Spleen (tissue), 11 donors: ENCODE measurements around the gene CACNA1D. TPM values are rescaled to one million over a fixed set of nuclear protein-coding genes. Genes with fewer than 3 reads are reported as not detected.

Experiments
- DNase-seq: peaks from one replicate; pipeline ENCODE4 v3.0.0-alpha.2; 2020
- H3K27ac ChIP-seq, 8 donors: fragments of 200-600 bp; sonication (generic) in 7 of 8; 1 replicate in 4 of 8; 2 replicates in 4 of 8; pipeline versions ENCODE4 v1.5.0 to v1.8.0; 2016 to 2021; ENCODE audit warnings: inconsistent platforms in 4 of 8, mild to moderate bottlenecking in 4 of 8, moderate library complexity in 1 of 8
- H3K27me3 ChIP-seq, 7 donors: fragments of 200-600 bp; sonication (generic) in 6 of 7; replicated peaks in 1 of 7; 1 replicate in 4 of 7; 2 replicates in 3 of 7; pipeline versions ENCODE4 v1.5.0 to v1.8.0; 2016 to 2021; ENCODE audit warnings: inconsistent platforms in 3 of 7, mild to moderate bottlenecking in 1 of 7
- H3K36me3 ChIP-seq, 6 donors: fragments of 200-600 bp; sonication (generic) in 5 of 6; 1 replicate in 4 of 6; 2 replicates in 2 of 6; pipeline versions ENCODE4 v1.5.0 to v1.8.0; 2016 to 2021; ENCODE audit warnings: inconsistent platforms in 2 of 6
- H3K4me1 ChIP-seq, 6 donors: fragments of 200-600 bp; sonication (generic) in 5 of 6; 1 replicate in 3 of 6; 2 replicates in 3 of 6; pipeline versions ENCODE4 v1.5.0 to v1.8.0; 2016 to 2021; ENCODE audit warnings: inconsistent platforms in 3 of 6
- H3K4me3 ChIP-seq, 8 donors: fragments of 200-600 bp; sonication (generic) in 7 of 8; 1 replicate in 4 of 8; 2 replicates in 4 of 8; pipeline versions ENCODE4 v1.5.0 to v1.8.0; 2016 to 2021; ENCODE audit warnings: inconsistent platforms in 4 of 8, mild to moderate bottlenecking in 4 of 8, moderate library complexity in 2 of 8
- H3K9me3 ChIP-seq, 8 donors: fragments of 200-600 bp; sonication (generic) in 7 of 8; 1 replicate in 4 of 8; 2 replicates in 4 of 8; pipeline versions ENCODE4 v1.5.0 to v1.8.0; 2016 to 2021; ENCODE audit warnings: inconsistent platforms in 4 of 8
- CTCF ChIP-seq, 11 experiments: fragments of 200-600 bp in 7 of 11; fragments of 450-650 bp in 4 of 11; sonication (generic) in 4 of 11; IDR thresholded peaks in 8 of 11; conservative IDR thresholded peaks in 3 of 11; 1 replicate in 7 of 11; 2 replicates in 4 of 11; pipeline versions ENCODE4 v1.4.0 to v1.8.0; 2016 to 2021; ENCODE audit warnings: antibody characterized with exemption in 11 of 11, inconsistent platforms in 4 of 11, mild to moderate bottlenecking in 1 of 11
- POLR2A ChIP-seq, 3 donors: fragments of 450-650 bp; IDR thresholded peaks; one replicate each; pipeline ENCODE4 v1.5.1; 2017; ENCODE audit warnings: antibody characterized with exemption in 3 of 3, mild to moderate bottlenecking in 1 of 3
- POLR2AphosphoS5 ChIP-seq, 3 donors: sonication (generic); formaldehyde crosslinking; IDR thresholded peaks; one replicate each; pipeline ENCODE4 v1.5.1; 2017; ENCODE audit warnings: antibody characterized with exemption in 3 of 3
- WGBS, 5 donors: extraction: QIAGEN DNeasy Blood & Tissue Kit in 3 of 5; methylation state at CpG; one replicate each; pipeline versions ENCODE4 v1.1.5 to v1.1.7; 2013 to 2018; 5-methylcytosine and 5-hydroxymethylcytosine counted together
- intact Hi-C: fragments of 100-400 bp; cut with DNase I; formaldehyde crosslinking; loops from one replicate; pipeline ENCODE4 v1.15.0; 2023; ENCODE audit warnings: low total_unique reads
- polyA plus RNA-seq, 3 donors: library from polyadenylated mRNA; stranded (reverse); fragments of 200-250 nt; gene quantifications; one replicate each; pipeline ENCODE4 v1.2.1, GENCODE V29; 2013
- total RNA-seq, 7 donors: library from RNA; depleted of rRNA in 3 of 7; stranded (reverse); fragments of >200 nt in 3 of 7; fragmentation: NEBNext Ultra II Directional in 4 of 7; extraction: Animal tissue kit (Norgen Biotek cat#: 25700) in 4 of 7; gene quantifications; one replicate each; pipeline versions ENCODE4 v1.1.0 to v1.2.1, GENCODE V29; 2016 to 2021
- donor health status: healthy with polysubstance abuse.
- donor health status: DM: no; HTN: no; CAD: no; lungs with moderate emphysema.
- donor health status: DM: no; HTN: no; CAD: no.
- donor health status: Bipolar disorder and iron deficiency.
- donor health status: healthy.
- donor health status: DM: no; HTN: no; CAD: no.
- donor health status: DM: yes; HTN: yes; CAD: no.

The CACNA1D gene
- total and polyA plus RNA-seq, 10 donors, result 0.55 to 89.3 (median 19.1) TPM

GRCh38 chr3:53837331-53837730 is 342.9 kb downstream of the CACNA1D start:
- intact Hi-C loops, result no loop called here
- Histone ChIP-seq H3K4me1 (peaks cover 0 to 6% (median 0%) of the 10 kb centered on the region in 6 donors), H3K9me3 (no peaks in the 10 kb centered on the region), H3K4me3 (no peak overlapping the region), H3K27me3 (no peaks in the 10 kb centered on the region), H3K36me3 (no peaks in the 10 kb centered on the region), H3K27ac (no peak overlapping the region)
- TF ChIP-seq POLR2AphosphoS5 (IDR thresholded peaks at IDR 0.05), result no peak
- no peak for TF ChIP-seq CTCF (IDR thresholded peaks at IDR 0.05 in 8 of 11, conservative IDR thresholded peaks at IDR 0.05 in 3 of 11)
- TF ChIP-seq POLR2A (IDR thresholded peaks at IDR 0.05), result no peak
- DNase-seq, result no peak
- whole genome bisulfite sequencing, 5 donors, result 59 to 75% (median 64%) methylated on average over 7 to 10 of the region's 10 CpGs

GRCh38 chr3:53841296-53841695 is 346.9 kb downstream of the CACNA1D start:
- intact Hi-C loops, result no loop called here
- TF ChIP-seq CTCF (IDR thresholded peaks at IDR 0.05 in 8 of 11, conservative IDR thresholded peaks at IDR 0.05 in 3 of 11) (no peak), POLR2AphosphoS5 (IDR thresholded peaks at IDR 0.05) (no peak), POLR2A (IDR thresholded peaks at IDR 0.05) (no peak)
- Histone ChIP-seq H3K4me3 (no peak overlapping the region), H3K4me1 (peaks cover 0 to 25% (median 11%) of the 10 kb centered on the region in 6 donors), H3K27ac (no peak overlapping the region), H3K36me3 (no peaks in the 10 kb centered on the region), H3K27me3 (peaks cover 0 to 31% (median 17%) of the 10 kb centered on the region in 7 donors), H3K9me3 (no peaks in the 10 kb centered on the region)
- no peak for DNase-seq
- WGBS, 5 donors, result 86 to 94% (median 89%) methylated on average over 5 of the region's 5 CpGs

- Histone ChIP-seq H3K36me3 (no peaks in the 10 kb centered on the region), H3K27ac (no peak overlapping the region), H3K9me3 (no peaks in the 10 kb centered on the region), H3K4me3 (no peak overlapping the region), H3K4me1 (peaks cover 0 to 27% (median 17%) of the 10 kb centered on the region in 6 donors), H3K27me3 (peaks cover 0 to 44% (median 30%) of the 10 kb centered on the region in 7 donors)
- no peak for TF ChIP-seq CTCF (IDR thresholded peaks at IDR 0.05 in 8 of 11, conservative IDR thresholded peaks at IDR 0.05 in 3 of 11)
- TF ChIP-seq POLR2AphosphoS5 (IDR thresholded peaks at IDR 0.05), result no peak
- no peak for TF ChIP-seq POLR2A (IDR thresholded peaks at IDR 0.05)
- intact Hi-C loops, result no loop called here
- 60 to 74% (median 62%) methylated on average over 12 of the region's 12 CpGs for WGBS, 5 donors
- DNase-seq, result no peak
Observed at GRCh38 chr3:53842436-53843194, 348.2 kb downstream of the CACNA1D start.
